Spleen (tissue), 11 donors: ENCODE results near the gene CWF19L1. TPM values are rescaled to one million over a fixed set of nuclear protein-coding genes. Genes with fewer than 3 reads are reported as not detected.

Experiments
- DNase-seq: peaks from one replicate; pipeline ENCODE4 v3.0.0-alpha.2; 2020
- H3K27ac ChIP-seq, 8 donors: fragments of 200-600 bp; sonication (generic) in 7 of 8; 1 replicate in 4 of 8; 2 replicates in 4 of 8; pipeline versions ENCODE4 v1.5.0 to v1.8.0; 2016 to 2021; ENCODE audit warnings: inconsistent platforms in 4 of 8, mild to moderate bottlenecking in 4 of 8, moderate library complexity in 1 of 8
- H3K27me3 ChIP-seq, 7 donors: fragments of 200-600 bp; sonication (generic) in 6 of 7; replicated peaks in 1 of 7; 1 replicate in 4 of 7; 2 replicates in 3 of 7; pipeline versions ENCODE4 v1.5.0 to v1.8.0; 2016 to 2021; ENCODE audit warnings: inconsistent platforms in 3 of 7, mild to moderate bottlenecking in 1 of 7
- H3K36me3 ChIP-seq, 6 donors: fragments of 200-600 bp; sonication (generic) in 5 of 6; 1 replicate in 4 of 6; 2 replicates in 2 of 6; pipeline versions ENCODE4 v1.5.0 to v1.8.0; 2016 to 2021; ENCODE audit warnings: inconsistent platforms in 2 of 6
- H3K4me1 ChIP-seq, 6 donors: fragments of 200-600 bp; sonication (generic) in 5 of 6; 1 replicate in 3 of 6; 2 replicates in 3 of 6; pipeline versions ENCODE4 v1.5.0 to v1.8.0; 2016 to 2021; ENCODE audit warnings: inconsistent platforms in 3 of 6
- H3K4me3 ChIP-seq, 8 donors: fragments of 200-600 bp; sonication (generic) in 7 of 8; 1 replicate in 4 of 8; 2 replicates in 4 of 8; pipeline versions ENCODE4 v1.5.0 to v1.8.0; 2016 to 2021; ENCODE audit warnings: inconsistent platforms in 4 of 8, mild to moderate bottlenecking in 4 of 8, moderate library complexity in 2 of 8
- H3K9me3 ChIP-seq, 8 donors: fragments of 200-600 bp; sonication (generic) in 7 of 8; 1 replicate in 4 of 8; 2 replicates in 4 of 8; pipeline versions ENCODE4 v1.5.0 to v1.8.0; 2016 to 2021; ENCODE audit warnings: inconsistent platforms in 4 of 8
- POLR2A ChIP-seq, 3 donors: fragments of 450-650 bp; IDR thresholded peaks; one replicate each; pipeline ENCODE4 v1.5.1; 2017; ENCODE audit warnings: antibody characterized with exemption in 3 of 3, mild to moderate bottlenecking in 1 of 3
- POLR2AphosphoS5 ChIP-seq, 3 donors: sonication (generic); formaldehyde crosslinking; IDR thresholded peaks; one replicate each; pipeline ENCODE4 v1.5.1; 2017; ENCODE audit warnings: antibody characterized with exemption in 3 of 3
- WGBS, 5 donors: extraction: QIAGEN DNeasy Blood & Tissue Kit in 3 of 5; methylation state at CpG; one replicate each; pipeline versions ENCODE4 v1.1.5 to v1.1.7; 2013 to 2018; 5-methylcytosine and 5-hydroxymethylcytosine counted together
- intact Hi-C: fragments of 100-400 bp; cut with DNase I; formaldehyde crosslinking; loops from one replicate; pipeline ENCODE4 v1.15.0; 2023; ENCODE audit warnings: low total_unique reads
- polyA plus RNA-seq, 3 donors: library from polyadenylated mRNA; stranded (reverse); fragments of 200-250 nt; gene quantifications; one replicate each; pipeline ENCODE4 v1.2.1, GENCODE V29; 2013
- total RNA-seq, 7 donors: library from RNA; depleted of rRNA in 3 of 7; stranded (reverse); fragments of >200 nt in 3 of 7; fragmentation: NEBNext Ultra II Directional in 4 of 7; extraction: Animal tissue kit (Norgen Biotek cat#: 25700) in 4 of 7; gene quantifications; one replicate each; pipeline versions ENCODE4 v1.1.0 to v1.2.1, GENCODE V29; 2016 to 2021
- TF ChIP-seq, protein P1 (sequence below), 11 experiments: fragments of 200-600 bp in 7 of 11; fragments of 450-650 bp in 4 of 11; sonication (generic) in 4 of 11; IDR thresholded peaks in 8 of 11; conservative IDR thresholded peaks in 3 of 11; 1 replicate in 7 of 11; 2 replicates in 4 of 11; pipeline versions ENCODE4 v1.4.0 to v1.8.0; 2016 to 2021; ENCODE audit warnings: antibody characterized with exemption in 11 of 11, inconsistent platforms in 4 of 11, mild to moderate bottlenecking in 1 of 11
- donor health status: healthy with polysubstance abuse.
- donor health status: DM: no; HTN: no; CAD: no; lungs with moderate emphysema.
- donor health status: DM: no; HTN: no; CAD: no.
- donor health status: Bipolar disorder and iron deficiency.
- donor health status: healthy.
- donor health status: DM: no; HTN: no; CAD: no.
- donor health status: DM: yes; HTN: yes; CAD: no.

Gene CWF19L1
- total and polyA plus RNA-seq, 10 donors: 17.8 to 42.1 (median 29.9) TPM

DNA sequence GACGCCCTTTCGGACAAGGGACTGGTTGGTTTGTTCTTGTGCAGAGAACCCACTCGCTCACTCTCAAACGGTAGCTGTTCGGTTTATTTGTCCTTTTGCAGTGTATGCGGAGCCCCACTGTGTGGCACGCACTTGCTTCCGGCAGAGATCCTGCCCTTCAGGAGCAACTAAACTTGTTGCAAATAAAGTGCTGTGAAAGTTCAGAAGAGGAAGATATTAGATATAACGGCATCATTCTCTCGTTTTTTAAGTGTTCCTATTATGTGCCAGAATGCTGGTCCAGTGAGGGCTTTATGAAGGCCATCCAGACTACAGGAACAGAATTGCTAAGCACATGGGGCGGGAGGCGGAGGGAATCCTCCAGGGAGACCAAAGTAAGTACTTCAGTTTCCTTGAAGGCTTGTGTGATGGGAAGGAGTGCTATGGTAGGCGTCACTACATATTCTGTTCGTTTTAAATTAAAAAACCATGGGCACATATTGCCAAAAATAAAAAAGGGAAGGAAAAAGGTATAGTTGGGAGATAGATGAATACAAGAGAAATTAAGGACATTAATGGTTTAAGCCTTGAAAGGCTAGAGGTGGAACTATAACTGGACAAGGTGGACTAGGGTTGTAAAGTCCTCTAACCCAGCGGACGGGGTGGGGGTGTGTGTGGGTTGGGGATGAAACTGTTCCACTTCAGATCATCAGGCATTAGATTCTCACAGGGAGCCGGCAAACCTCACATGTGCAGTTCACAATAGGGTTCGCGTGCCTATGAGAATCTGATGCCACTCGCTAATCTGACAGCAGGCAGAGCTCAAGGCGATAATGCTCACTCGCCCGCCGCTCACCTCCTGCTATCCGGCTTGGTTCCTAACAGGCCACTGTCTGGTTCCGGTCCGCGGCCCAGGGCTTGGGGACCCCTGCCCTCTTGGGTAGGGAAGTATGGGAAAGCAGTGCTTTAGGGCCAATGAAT, 80.9 kb downstream of the CWF19L1 start:
- H3K4me1 ChIP-seq: peaks cover 18 to 81% (median 53%) of the 10 kb centered on the region in 6 donors
- peaks cover 0 to 56% (median 23%) of the 10 kb centered on the region in 6 donors for H3K36me3 ChIP-seq
- DNase-seq: peak; percentile 82
- peak overlapping the region; percentile 62 to 93 (median 88) for H3K27ac ChIP-seq
- intact Hi-C loops: no loop called here
- H3K27me3 ChIP-seq: no peaks in the 10 kb centered on the region
- TF ChIP-seq POLR2A (IDR thresholded peaks at IDR 0.05) (no peak), POLR2AphosphoS5 (IDR thresholded peaks at IDR 0.05) (peak; percentile 5 to 48 (median 37))
- TF ChIP-seq, protein P1, sequence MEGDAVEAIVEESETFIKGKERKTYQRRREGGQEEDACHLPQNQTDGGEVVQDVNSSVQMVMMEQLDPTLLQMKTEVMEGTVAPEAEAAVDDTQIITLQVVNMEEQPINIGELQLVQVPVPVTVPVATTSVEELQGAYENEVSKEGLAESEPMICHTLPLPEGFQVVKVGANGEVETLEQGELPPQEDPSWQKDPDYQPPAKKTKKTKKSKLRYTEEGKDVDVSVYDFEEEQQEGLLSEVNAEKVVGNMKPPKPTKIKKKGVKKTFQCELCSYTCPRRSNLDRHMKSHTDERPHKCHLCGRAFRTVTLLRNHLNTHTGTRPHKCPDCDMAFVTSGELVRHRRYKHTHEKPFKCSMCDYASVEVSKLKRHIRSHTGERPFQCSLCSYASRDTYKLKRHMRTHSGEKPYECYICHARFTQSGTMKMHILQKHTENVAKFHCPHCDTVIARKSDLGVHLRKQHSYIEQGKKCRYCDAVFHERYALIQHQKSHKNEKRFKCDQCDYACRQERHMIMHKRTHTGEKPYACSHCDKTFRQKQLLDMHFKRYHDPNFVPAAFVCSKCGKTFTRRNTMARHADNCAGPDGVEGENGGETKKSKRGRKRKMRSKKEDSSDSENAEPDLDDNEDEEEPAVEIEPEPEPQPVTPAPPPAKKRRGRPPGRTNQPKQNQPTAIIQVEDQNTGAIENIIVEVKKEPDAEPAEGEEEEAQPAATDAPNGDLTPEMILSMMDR (IDR thresholded peaks at IDR 0.05 in 8 of 11, conservative IDR thresholded peaks at IDR 0.05 in 3 of 11): no peak
- WGBS, 5 donors: 17 to 38% (median 24%) methylated on average over 26 to 28 of the region's 28 CpGs
- H3K9me3 ChIP-seq: no peaks in the 10 kb centered on the region
- peak overlapping the region; percentile 87 to 96 (median 90) for H3K4me3 ChIP-seq

DNA sequence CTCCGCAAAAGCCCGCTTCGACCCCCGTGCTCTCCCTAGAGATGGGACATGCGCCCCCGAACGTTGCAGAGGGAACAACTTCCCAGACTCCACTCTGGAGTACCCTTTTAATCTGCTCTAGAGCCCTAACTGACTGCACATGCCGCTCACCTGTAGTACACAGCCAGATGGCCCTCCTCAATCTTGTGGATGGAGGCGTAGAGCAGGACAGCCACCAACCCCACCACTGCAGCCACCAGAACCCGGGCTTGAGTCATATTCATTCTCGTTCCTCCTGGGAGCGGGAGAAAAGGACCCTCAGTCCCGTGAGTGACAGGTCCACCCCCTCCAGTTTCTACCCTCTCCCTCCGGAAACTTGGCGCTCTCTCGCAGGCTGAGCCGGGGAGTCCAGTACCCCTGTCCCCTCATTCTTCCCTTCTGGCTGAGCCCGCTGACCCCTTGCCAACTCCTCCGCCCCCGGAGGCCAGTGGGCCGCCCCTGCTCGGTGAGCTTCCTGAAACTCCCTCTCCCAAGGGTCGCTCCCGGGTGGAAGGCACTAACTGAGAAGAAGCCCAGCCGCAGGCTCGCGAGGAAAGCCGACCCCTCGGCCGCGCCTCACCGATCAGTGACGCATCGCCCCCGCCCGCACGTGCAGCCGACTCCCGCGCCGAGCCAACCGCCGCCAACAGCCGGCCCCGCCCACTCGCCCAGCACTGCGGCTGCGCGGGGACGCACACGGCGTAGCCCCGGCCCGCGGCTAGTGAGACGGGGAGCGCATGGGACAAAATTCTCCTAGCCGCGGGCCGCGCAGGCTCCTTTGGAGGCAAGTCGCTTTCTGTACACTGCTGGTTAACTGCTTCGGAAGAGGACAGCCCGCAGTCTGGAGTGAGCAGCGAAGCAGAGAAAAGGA, 81.8 kb downstream of the CWF19L1 start, which contains the start of gene ERLIN1:
Gene ERLIN1 (minus strand): TSS at position 666 of the 889 bp plus-strand sequence. CDS start 403 bp downstream, at position 263.
- Histone ChIP-seq H3K4me1 (peaks cover 18 to 80% (median 55%) of the 10 kb centered on the region in 6 donors), H3K9me3 (no peaks in the 10 kb centered on the region), H3K27ac (peak within 1 kb of the TSS; percentile 62 to 93 (median 88)), H3K4me3 (peak within 1 kb of the TSS; percentile 87 to 96 (median 90)), H3K36me3 (peaks cover 0 to 55% (median 15%) of the 10 kb centered on the region in 6 donors), H3K27me3 (no peaks in the 10 kb centered on the region)
- peak; percentile 98 for DNase-seq
- TF ChIP-seq POLR2AphosphoS5 (IDR thresholded peaks at IDR 0.05) (peak; percentile 89 to 94 (median 93)), POLR2A (IDR thresholded peaks at IDR 0.05) (peak in 2 of 3 donors; percentile 4 to 40)
- TF ChIP-seq, protein P1 (IDR thresholded peaks at IDR 0.05 in 8 of 11, conservative IDR thresholded peaks at IDR 0.05 in 3 of 11): peak in 1 of 11 experiments; percentile 24
- intact Hi-C loops: no loop called here
- WGBS, 5 donors: 0 to 1% (median 1%) methylated on average over 51 to 65 of the region's 65 CpGs

DNA sequence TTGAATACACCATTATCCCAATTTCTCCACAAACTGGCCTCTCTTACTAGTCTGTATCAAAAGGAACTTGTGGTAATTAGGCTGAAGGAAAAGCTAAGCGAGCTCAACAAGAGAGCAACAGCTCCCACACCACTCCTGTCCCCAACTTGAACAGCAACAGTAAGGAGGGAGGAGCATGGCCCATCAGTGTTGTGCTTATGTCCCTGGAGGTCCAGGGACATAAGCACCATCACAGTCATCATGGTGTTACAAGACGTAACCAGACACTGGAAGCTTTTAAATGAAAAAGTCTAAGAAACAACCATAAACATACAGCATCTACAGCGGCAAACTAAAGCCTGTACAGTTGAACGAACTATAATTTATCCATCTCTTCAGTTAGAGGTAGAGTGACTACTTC, 82.6 kb downstream of the CWF19L1 start:
- intact Hi-C loops: no loop called here
- Histone ChIP-seq H3K36me3 (peaks cover 0 to 55% (median 12%) of the 10 kb centered on the region in 6 donors), H3K4me1 (peaks cover 25 to 87% (median 62%) of the 10 kb centered on the region in 6 donors), H3K4me3 (peak overlapping the region; percentile 87 to 96 (median 90)), H3K27ac (peak overlapping the region; percentile 62 to 93 (median 88)), H3K9me3 (no peaks in the 10 kb centered on the region), H3K27me3 (no peaks in the 10 kb centered on the region)
- no peak for DNase-seq
- 4 to 9% (median 5%) methylated on average over 4 of the region's 4 CpGs for WGBS, 5 donors
- TF ChIP-seq POLR2A (IDR thresholded peaks at IDR 0.05): no peak
- TF ChIP-seq POLR2AphosphoS5 (IDR thresholded peaks at IDR 0.05): no peak
- TF ChIP-seq, protein P1 (IDR thresholded peaks at IDR 0.05 in 8 of 11, conservative IDR thresholded peaks at IDR 0.05 in 3 of 11): no peak
